Measurements from ENCODE around the gene TTLL12.

DNA sequence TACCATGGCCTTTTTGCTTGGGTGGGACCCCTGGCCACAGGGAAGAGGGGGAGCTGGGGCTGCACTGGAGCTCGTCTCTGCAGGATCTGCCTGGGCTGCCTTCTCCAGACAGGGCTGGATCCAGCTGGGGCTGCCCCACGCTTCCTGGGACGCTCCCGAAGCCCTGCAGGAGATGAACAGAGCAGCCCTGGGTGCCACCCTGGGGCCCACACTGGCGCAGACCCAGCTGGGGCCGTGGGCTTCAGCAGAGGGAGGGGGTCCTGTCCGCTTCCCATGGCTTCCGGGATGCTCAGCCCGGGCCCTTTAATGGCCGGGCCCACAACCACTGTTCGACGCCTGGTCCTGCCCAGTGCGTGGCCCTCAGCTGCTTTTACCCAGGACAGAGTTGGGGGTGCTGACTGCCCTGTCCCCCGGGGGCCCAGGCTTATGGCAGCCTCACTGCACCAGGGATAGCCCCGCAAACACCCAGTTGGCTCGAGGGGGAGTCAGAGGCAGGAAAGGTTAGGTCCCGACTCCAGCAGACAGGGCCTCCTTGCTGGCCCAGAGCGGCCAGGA is 23.6 kb downstream of the TTLL12 start:
- TF ChIP-seq, protein P1, sequence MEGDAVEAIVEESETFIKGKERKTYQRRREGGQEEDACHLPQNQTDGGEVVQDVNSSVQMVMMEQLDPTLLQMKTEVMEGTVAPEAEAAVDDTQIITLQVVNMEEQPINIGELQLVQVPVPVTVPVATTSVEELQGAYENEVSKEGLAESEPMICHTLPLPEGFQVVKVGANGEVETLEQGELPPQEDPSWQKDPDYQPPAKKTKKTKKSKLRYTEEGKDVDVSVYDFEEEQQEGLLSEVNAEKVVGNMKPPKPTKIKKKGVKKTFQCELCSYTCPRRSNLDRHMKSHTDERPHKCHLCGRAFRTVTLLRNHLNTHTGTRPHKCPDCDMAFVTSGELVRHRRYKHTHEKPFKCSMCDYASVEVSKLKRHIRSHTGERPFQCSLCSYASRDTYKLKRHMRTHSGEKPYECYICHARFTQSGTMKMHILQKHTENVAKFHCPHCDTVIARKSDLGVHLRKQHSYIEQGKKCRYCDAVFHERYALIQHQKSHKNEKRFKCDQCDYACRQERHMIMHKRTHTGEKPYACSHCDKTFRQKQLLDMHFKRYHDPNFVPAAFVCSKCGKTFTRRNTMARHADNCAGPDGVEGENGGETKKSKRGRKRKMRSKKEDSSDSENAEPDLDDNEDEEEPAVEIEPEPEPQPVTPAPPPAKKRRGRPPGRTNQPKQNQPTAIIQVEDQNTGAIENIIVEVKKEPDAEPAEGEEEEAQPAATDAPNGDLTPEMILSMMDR (IDR thresholded peaks at IDR 0.05; ENCODE audit: control extremely low read depth in 1 of 3, insufficient read depth in 1 of 3, low read depth in 1 of 3, low read length in 3 of 3): no peak
- TF ChIP-seq EZH2 (IDR thresholded peaks at IDR 0.05; ENCODE audit: low read depth, low read length, severe bottlenecking): no peak
- TF ChIP-seq, protein P2, sequence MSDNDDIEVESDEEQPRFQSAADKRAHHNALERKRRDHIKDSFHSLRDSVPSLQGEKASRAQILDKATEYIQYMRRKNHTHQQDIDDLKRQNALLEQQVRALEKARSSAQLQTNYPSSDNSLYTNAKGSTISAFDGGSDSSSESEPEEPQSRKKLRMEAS (IDR thresholded peaks at IDR 0.05): no peak
- TF ChIP-seq POLR2AphosphoS5 (IDR thresholded peaks at IDR 0.05; ENCODE audit: low read depth, low read length): no peak
- TF ChIP-seq POLR2A (IDR thresholded peaks at IDR 0.05; ENCODE audit: control extremely low read depth in 1 of 2, low read depth in 2 of 2, low read length in 2 of 2): no peak
- TF ChIP-seq SUZ12 (IDR thresholded peaks at IDR 0.05; ENCODE audit: low read length): no peak
- TF ChIP-seq BRCA1 (IDR thresholded peaks at IDR 0.05; ENCODE audit: low read depth, low read length): no peak
- TF ChIP-seq RFX5 (IDR thresholded peaks at IDR 0.05; ENCODE audit: borderline replicate concordance, low read depth, low read length): no peak
